Endometrium (tissue), 2 donors: Measurements from ENCODE around the gene C20orf144.
"Not testable (repeated sequence)": the region's sequence is repeated elsewhere in the genome, so short reads cannot be mapped to it uniquely, and the experiment has no call there.

Experiments used
- FAIRE-seq: peaks from 2 replicates; lab custom pipeline; 2012; peaks lifted over from hg19 to GRCh38; lab: Jason Lieb, UNC
- donor health status: control.
- donor health status: control.

C20orf144 gene

DNA sequence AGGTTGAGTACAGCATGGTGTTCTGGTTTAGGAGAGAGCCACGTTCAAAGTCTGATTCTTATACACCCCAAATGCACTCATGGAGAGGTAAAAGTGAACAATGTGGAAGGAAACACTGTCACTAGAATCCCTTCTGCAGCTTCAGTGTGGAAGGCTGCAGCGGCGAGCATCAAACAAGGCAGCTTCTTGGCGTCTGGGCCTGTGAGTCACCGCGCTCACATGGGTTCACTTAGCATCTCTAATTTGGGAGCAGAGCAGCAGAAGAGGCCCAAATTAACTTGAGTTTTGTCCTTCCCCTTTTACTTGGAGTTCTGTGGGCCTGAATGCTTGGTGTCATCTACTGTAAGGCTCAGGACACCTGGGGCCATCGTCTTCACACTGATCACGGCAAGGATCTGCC lies 35.0 kb downstream of the C20orf144 start:
- no peak for FAIRE-seq

- FAIRE-seq: not testable (repeated sequence)
Measured at GRCh38 chr20:33698966-33699365, 36.8 kb downstream of the C20orf144 start.

GRCh38 chr20:33700696-33701441 lies 38.7 kb downstream of the C20orf144 start:
- FAIRE-seq: not testable (repeated sequence)

DNA sequence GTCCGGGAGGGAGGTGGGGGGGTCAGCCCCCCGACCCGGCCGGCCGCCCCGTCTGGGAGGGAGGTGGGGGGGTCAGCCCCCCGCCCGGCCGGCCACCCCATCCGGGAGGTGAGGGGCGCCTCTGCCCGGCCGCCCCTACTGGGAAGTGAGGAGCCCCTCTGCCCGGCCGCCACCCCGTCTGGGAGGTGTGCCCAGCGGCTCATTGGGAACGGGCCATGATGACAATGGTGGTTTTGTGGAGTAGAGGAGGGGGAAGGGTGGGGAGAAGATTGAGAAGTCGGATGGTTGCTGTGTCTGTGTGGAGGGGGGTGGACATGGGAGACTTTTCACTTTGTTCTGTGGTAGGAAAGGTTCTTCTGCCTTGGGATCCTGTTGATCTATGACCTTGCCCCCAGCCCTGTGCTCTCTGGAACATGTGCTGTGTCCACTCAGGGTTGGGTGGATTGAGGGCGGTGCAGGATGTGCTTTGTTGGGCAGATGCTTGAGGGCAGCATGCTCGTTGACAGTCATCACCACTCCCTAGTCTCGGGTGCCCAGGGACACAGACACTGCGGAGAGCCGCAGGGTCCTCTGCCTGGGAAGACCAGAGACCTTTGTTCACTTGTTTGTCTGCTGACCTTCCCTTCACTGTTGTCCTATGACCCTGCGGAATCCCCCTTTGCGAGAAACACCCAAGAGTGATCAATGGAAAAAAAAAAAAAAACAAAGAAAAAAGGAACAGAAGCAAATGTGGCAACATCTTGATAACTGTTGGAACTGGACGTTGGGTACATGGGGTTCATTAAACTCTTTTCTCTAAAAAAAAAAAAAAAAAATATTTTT lies 39.7 kb downstream of the C20orf144 start:
- no peak for FAIRE-seq

GRCh38 chr20:33702861-33703260 lies 40.7 kb downstream of the C20orf144 start:
- FAIRE-seq: no peak

DNA sequence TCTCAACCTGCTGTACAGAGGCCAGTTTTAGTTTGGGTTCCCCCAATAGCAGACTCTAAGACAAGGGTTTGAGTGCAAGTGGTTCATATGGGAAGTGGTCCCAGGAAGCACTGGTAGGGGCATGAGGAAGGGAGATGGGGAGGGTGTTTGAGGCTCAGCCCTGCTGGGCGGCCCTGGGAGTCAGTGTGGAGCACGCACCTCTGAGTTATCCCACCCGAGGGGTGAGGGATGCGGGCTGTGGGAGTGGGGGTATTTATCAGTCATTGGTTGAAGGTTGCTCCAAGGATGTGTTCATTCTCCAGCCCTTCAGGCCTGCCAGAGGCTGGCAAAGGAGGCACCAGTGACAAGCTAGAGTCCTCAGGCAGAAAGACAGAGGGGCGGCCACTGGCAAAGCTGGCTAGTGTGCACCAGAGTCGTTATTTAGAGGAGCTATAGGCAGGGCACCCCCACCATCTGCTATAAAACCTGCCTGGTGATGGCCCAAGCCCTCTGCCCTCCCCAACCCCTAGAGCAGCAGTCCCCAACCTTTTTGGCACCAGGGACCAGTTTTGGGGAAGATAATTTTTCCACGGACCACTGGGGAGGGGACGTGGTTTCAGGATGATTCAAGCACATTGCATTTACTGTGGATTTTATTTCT lies 41.5 kb downstream of the C20orf144 start:
- FAIRE-seq: no peak

- no peak for FAIRE-seq
Measured at GRCh38 chr20:33704197-33704924, 42.2 kb downstream of the C20orf144 start.

DNA sequence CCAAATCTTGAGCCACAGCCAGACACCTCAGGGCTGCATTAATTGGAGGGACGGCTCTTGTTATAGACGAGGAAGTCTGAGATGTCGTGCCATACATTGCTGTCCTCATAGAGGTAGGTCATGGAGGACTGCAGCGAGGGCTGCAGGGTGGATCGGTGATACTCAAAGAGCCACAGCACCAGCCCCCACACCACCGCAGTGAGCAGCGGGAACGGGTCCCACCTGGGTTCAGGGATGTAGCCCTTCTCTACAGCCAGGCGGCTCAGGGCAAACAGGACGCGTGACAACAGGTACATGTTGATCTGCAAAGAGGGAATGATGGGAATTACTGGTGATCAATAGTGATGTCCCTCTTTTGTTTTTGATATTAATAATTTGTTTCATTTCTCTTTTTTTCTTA lies 45.5 kb downstream of the C20orf144 start:
- FAIRE-seq: no peak

DNA sequence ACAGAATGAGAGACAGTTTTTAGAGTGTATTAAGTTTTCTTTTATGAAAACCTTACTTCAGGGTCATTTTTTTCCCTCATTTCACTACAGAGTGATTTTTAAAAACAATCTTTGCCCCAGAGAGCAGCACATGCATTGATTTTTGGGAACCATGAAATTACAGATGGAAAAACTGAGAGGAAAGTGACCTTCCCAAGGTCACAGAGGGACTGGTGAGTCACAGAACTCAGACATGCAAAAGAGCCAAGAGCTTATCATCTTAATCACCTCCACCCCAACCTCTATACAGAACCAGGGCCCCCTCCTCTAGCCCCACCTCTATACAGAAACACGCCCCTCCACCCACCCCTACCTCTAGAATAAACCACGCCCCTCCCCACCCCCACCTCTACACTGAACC lies 47.3 kb downstream of the C20orf144 start:
- no peak for FAIRE-seq

- FAIRE-seq: no peak
Measured at GRCh38 chr20:33709905-33710541, 47.9 kb downstream of the C20orf144 start.

DNA sequence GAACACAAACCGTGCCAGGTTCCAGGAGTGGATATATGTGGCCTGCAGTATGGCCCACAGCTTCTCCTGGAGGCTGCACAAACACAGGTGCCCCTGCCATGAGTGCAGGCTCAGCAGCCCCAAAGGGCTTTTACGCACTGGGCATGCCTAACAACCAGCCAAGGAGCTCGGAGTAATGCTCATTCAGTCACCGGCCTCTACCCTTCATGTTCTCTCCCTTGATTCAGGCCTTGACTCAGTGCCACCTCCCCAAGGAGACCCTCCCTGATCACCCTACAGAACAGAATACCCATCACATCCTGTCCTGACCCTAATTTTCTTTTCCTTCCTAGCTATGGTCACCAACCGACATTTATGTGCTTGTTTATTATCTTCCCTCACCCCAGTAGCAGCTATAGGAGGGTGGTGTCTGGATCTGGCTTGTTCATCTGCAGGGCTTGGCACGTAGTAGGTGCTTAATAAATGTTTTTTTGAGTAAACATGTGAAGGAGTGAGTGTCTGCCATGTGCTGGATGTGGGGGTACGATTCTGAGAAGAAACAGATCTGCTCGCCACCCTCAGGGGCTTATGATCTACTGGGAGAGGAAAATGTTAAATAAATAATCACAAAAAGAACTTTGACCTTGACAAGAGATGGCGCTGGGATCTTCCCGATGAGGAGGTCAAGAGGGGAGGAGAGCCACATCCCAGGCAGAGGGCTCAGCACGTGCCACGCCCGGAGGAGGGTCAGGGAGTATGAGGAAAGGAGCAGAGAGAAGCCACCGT lies 48.7 kb downstream of the C20orf144 start:
- no peak for FAIRE-seq

- FAIRE-seq: no peak
Measured at GRCh38 chr20:33711446-33711738, 49.3 kb downstream of the C20orf144 start.
